Hematopoietic multipotent progenitor cell treated with erythropoietin and hydrocortisone succinate and interleukin-3 and kit ligand, for 6 days (in vitro differentiated cells): ENCODE measurements around the gene RGS2.
A peak's percentile ranks its signal among the peaks of the same experiment; 100 is the strongest.

ENCODE experiments used
- DNase-seq: peaks from one replicate; pipeline ENCODE4 v3.0.0-alpha.2; 2015

RGS2 gene

GRCh38 chr1:192795916-192796618 is 12.8 kb upstream of the RGS2 start:
- peak; percentile 30 for DNase-seq

GRCh38 chr1:192797143-192797542 is 11.7 kb upstream of the RGS2 start:
- DNase-seq: no peak

- DNase-seq: no peak
Observed at GRCh38 chr1:192797891-192798290, 10.9 kb upstream of the RGS2 start.

- no peak for DNase-seq
Observed at GRCh38 chr1:192801451-192801850, 7.4 kb upstream of the RGS2 start.

- no peak for DNase-seq
Observed at GRCh38 chr1:192802406-192802805, 6.4 kb upstream of the RGS2 start.

GRCh38 chr1:192803501-192803900 is 5.3 kb upstream of the RGS2 start:
- DNase-seq: no peak

- peak; percentile 91 for DNase-seq
Observed at GRCh38 chr1:192805832-192806323, 3.0 kb upstream of the RGS2 start.

- peak; percentile 15 for DNase-seq
Observed at GRCh38 chr1:192807211-192808162, 1.4 kb upstream of the RGS2 start.

GRCh38 chr1:192808163-192808517 is 699 bp upstream of the RGS2 start:
- no peak for DNase-seq

- peak; percentile 68 for DNase-seq
Observed at GRCh38 chr1:192809307-192810252, 741 bp downstream of the RGS2 start.

- DNase-seq: peak; percentile 75
Observed at GRCh38 chr1:192810253-192810880, 1.5 kb downstream of the RGS2 start.

- no peak for DNase-seq
Observed at GRCh38 chr1:192811006-192811405, 2.2 kb downstream of the RGS2 start.

- DNase-seq: no peak
Observed at GRCh38 chr1:192811594-192812239, 2.9 kb downstream of the RGS2 start.

- DNase-seq: no peak
Observed at GRCh38 chr1:192812420-192813209, 3.8 kb downstream of the RGS2 start.

- DNase-seq: no peak
Observed at GRCh38 chr1:192814805-192815204, 6.0 kb downstream of the RGS2 start.

- peak; percentile 7 for DNase-seq
Observed at GRCh38 chr1:192817246-192817645, 8.4 kb downstream of the RGS2 start.

GRCh38 chr1:192821296-192821695 is 12.5 kb downstream of the RGS2 start:
- DNase-seq: no peak

- DNase-seq: no peak
Observed at GRCh38 chr1:192824511-192824910, 15.7 kb downstream of the RGS2 start.

- DNase-seq: no peak
Observed at GRCh38 chr1:192826791-192827546, 18.1 kb downstream of the RGS2 start.

- no peak for DNase-seq
Observed at GRCh38 chr1:192830595-192831246, 21.9 kb downstream of the RGS2 start.
